SK-N-SH (cell line): Measurements from ENCODE around the gene NGF. TPM values are rescaled to one million over a fixed set of nuclear protein-coding genes. Genes with fewer than 3 reads are reported as not detected.

Source experiments
- CTCF ChIA-PET: fragments of 300-600, 350-600 bp; formaldehyde crosslinking; extraction: SDS; loops from one replicate; lab custom pipeline; 2021; lab: Yijun Ruan, JAX
- POLR2A ChIA-PET: fragments of 350-600 bp; sonication (Branson Sonifier 250); formaldehyde crosslinking; extraction: SDS; loops from one replicate; lab custom pipeline; 2020; ENCODE audit warnings: antibody characterized with exemption, inconsistent platforms; lab: Yijun Ruan, JAX
- DNase-seq: peaks from one replicate; pipeline ENCODE4 v3.0.0; 2012
- H2AFZ ChIP-seq: fragments of 200-600 bp; sonication (generic); 2 replicates; pipeline ENCODE4 v1.8.1; 2016; ENCODE audit warnings: antibody characterized with exemption, mild to moderate bottlenecking, low read depth
- H3F3A ChIP-seq: fragments of 200-600 bp; sonication (generic); replicated peaks from 2 replicates; pipeline ENCODE3; 2016; ENCODE audit warnings: antibody characterized with exemption, mild to moderate bottlenecking; ENCODE audit not compliant: insufficient read depth
- H3K27ac ChIP-seq, 2 experiments: fragments of 200-500 bp in 1 of 2; fragments of 200-600 bp in 1 of 2; sonication (Bioruptor generic) in 1 of 2; sonication (generic), shearing (Covaris generic) in 1 of 2; 2 replicates each; pipeline versions ENCODE4 v1.5.1 to v1.6.1; 2014 to 2016; ENCODE audit warnings: low read depth in 2 of 2, inconsistent platforms in 1 of 2, low read length in 1 of 2, mild to moderate bottlenecking in 1 of 2, mixed read lengths in 1 of 2
- H3K27me3 ChIP-seq: fragments of 200-600 bp; sonication (generic), shearing (Covaris generic); 2 replicates; pipeline ENCODE4 v1.6.1; 2016; ENCODE audit warnings: mixed run types; ENCODE audit not compliant: insufficient read depth
- H3K36me3 ChIP-seq, 2 experiments: fragments of 200-500 bp in 1 of 2; fragments of 200-600 bp in 1 of 2; sonication (Bioruptor generic) in 1 of 2; sonication (generic) in 1 of 2; replicated peaks in 1 of 2; 2 replicates each; pipeline versions ENCODE3 to v1.5.1; 2014 to 2016; ENCODE audit warnings: low read length in 1 of 2, mild to moderate bottlenecking in 1 of 2; ENCODE audit not compliant: insufficient read depth in 2 of 2, control insufficient read depth in 1 of 2
- H3K4me1 ChIP-seq, 2 experiments: fragments of 200-500 bp in 1 of 2; fragments of 200-600 bp in 1 of 2; sonication (Bioruptor generic) in 1 of 2; sonication (generic), shearing (Covaris generic) in 1 of 2; 2 replicates each; pipeline versions ENCODE4 v1.5.1 to v1.6.1; 2014 to 2016; ENCODE audit warnings: low read depth in 1 of 2, low read length in 1 of 2, mixed run types in 1 of 2; ENCODE audit not compliant: insufficient read depth in 2 of 2, control insufficient read depth in 1 of 2
- H3K4me2 ChIP-seq: fragments of 200-600 bp; sonication (generic), shearing (Covaris generic); 2 replicates; pipeline ENCODE4 v1.6.1; 2017; ENCODE audit warnings: mixed run types
- H3K4me3 ChIP-seq, 2 experiments: fragments of 200-500 bp in 1 of 2; fragments of 200-600 bp in 1 of 2; sonication (Bioruptor generic) in 1 of 2; sonication (generic), shearing (Covaris generic) in 1 of 2; 2 replicates each; pipeline versions ENCODE4 v1.5.1 to v1.8.1; 2014 to 2016; ENCODE audit warnings: low read depth in 2 of 2, inconsistent platforms in 1 of 2, low read length in 1 of 2, mild to moderate bottlenecking in 1 of 2, mixed read lengths in 1 of 2, moderate library complexity in 1 of 2
- H3K79me2 ChIP-seq: fragments of 200-600 bp; sonication (generic); 2 replicates; pipeline ENCODE4 v1.8.1; 2017; ENCODE audit warnings: mild to moderate bottlenecking; ENCODE audit not compliant: insufficient read depth
- H3K9ac ChIP-seq: fragments of 200-600 bp; sonication (generic); 2 replicates; pipeline ENCODE4 v1.6.1; 2017; ENCODE audit warnings: mixed run types
- H3K9me2 ChIP-seq: fragments of 200-600 bp; sonication (generic); 2 replicates; pipeline ENCODE4 v1.6.1; 2017; ENCODE audit warnings: mixed run types
- H3K9me3 ChIP-seq: fragments of 200-600 bp; sonication (generic); 2 replicates; pipeline ENCODE4 v1.6.1; 2017; ENCODE audit warnings: mixed run types, mild to moderate bottlenecking, moderate library complexity
- H4K20me1 ChIP-seq: fragments of 200-600 bp; sonication (generic); 2 replicates; pipeline ENCODE4 v1.6.1; 2017; ENCODE audit warnings: mild to moderate bottlenecking, mixed run types; ENCODE audit not compliant: insufficient read depth
- CHD2 ChIP-seq: fragments of 150-350 bp; IDR thresholded peaks from 2 replicates; pipeline ENCODE4 v1.6.1; 2018; ENCODE audit warnings: low read length; ENCODE audit not compliant: partially characterized antibody
- ELF1 ChIP-seq: IDR thresholded peaks from 2 replicates; pipeline ENCODE4 v1.4.0; 2012
- EP300 ChIP-seq, 2 experiments: IDR thresholded peaks; 2 replicates each; pipeline versions ENCODE4 v1.4.0 to v1.6.1; 2012; ENCODE audit warnings: borderline replicate concordance in 1 of 2, low read depth in 1 of 2, low read length in 1 of 2
- FOXJ3 ChIP-seq: sonication (generic); formaldehyde crosslinking; IDR thresholded peaks from 2 replicates; pipeline ENCODE4 v1.5.1; 2020; ENCODE audit warnings: mild to moderate bottlenecking, missing genetic modification reagents
- GABPA ChIP-seq: IDR thresholded peaks from 2 replicates; pipeline ENCODE4 v1.4.0; 2012; ENCODE audit warnings: low read depth, mild to moderate bottlenecking
- GATA2 ChIP-seq: sonication (generic); formaldehyde crosslinking; IDR thresholded peaks from 2 replicates; pipeline ENCODE4 v1.5.0; 2020; ENCODE audit warnings: mild to moderate bottlenecking, missing genetic modification reagents
- IRF3 ChIP-seq: fragments of 150-350 bp; IDR thresholded peaks from 2 replicates; pipeline ENCODE4 v1.6.1; 2016; ENCODE audit warnings: mild to moderate bottlenecking, low read depth, low read length
- PBX3 ChIP-seq: IDR thresholded peaks from 2 replicates; pipeline ENCODE4; 2012
- POLR2AphosphoS5 ChIP-seq: IDR thresholded peaks from 2 replicates; pipeline ENCODE4 v1.6.1; 2012; ENCODE audit warnings: low read depth, low read length
- RCOR1 ChIP-seq: fragments of 150-350 bp; IDR thresholded peaks from 2 replicates; pipeline ENCODE4 v1.6.1; 2017; ENCODE audit warnings: antibody characterized with exemption, low read length
- RXRA ChIP-seq: IDR thresholded peaks from 2 replicates; pipeline ENCODE4 v1.4.0; 2012; ENCODE audit warnings: low read depth, mild to moderate bottlenecking, borderline replicate concordance
- SIN3A ChIP-seq: IDR thresholded peaks from 2 replicates; pipeline ENCODE4 v1.6.1; 2012; ENCODE audit warnings: low read depth, mild to moderate bottlenecking, low read length, moderate library complexity, borderline replicate concordance
- TAF1 ChIP-seq: IDR thresholded peaks from 2 replicates; pipeline ENCODE4 v1.6.1; 2012; ENCODE audit warnings: low read depth, mild to moderate bottlenecking, low read length, moderate library complexity, borderline replicate concordance
- WGBS: methylation state at CpG from one replicate; pipeline ENCODE4 v1.1.6; 2017; ENCODE audit warnings: low lambda C conversion rate; 5-methylcytosine and 5-hydroxymethylcytosine counted together
- polyA plus RNA-seq, 3 experiments: library from polyadenylated mRNA; depleted of rRNA; stranded (reverse); fragments of >200 nt; gene quantifications; 2 replicates each; pipeline ENCODE4 v1.2.3, GENCODE V29; 2012
- TF ChIP-seq, protein P1 (sequence below): IDR thresholded peaks from 2 replicates; pipeline ENCODE4 v1.4.0; 2012; ENCODE audit warnings: low read depth, borderline replicate concordance
- TF ChIP-seq, protein P2 (sequence below): fragments of 200-600 bp; sonication (generic); IDR thresholded peaks from 2 replicates; pipeline ENCODE4 v1.6.1; 2017; ENCODE audit warnings: antibody characterized with exemption, mild to moderate bottlenecking, moderate library complexity

NGF gene
- polyA plus RNA-seq, 1 of the 3 experiments (the other 2 are of a cell fraction), result 75.8 TPM

DNA sequence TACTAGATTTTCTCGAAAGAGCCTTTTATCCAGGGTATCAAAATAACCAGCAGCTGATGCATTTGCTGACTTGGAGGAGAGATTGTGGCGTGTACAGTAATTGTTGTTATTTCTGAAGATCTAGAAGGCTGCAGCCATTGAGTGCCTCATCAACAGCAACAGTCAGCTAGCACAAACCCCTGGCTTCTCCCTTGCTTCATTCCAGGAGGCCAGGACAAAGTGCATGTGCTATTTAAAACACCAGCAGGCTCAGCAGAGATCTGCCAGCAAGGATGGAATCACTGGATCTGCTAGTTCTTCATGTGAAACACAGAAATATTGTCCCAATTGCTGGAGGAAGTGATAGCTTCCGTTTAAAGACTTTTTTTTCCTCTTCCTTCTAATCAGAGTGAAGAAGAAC, 2.8 kb upstream of the NGF start:
- POLR2A ChIA-PET, result no interaction called here
- peaks cover 22% of the 10 kb centered on the region for H3K79me2 ChIP-seq
- H3K4me1 ChIP-seq, result peaks cover 5 to 13% of the 10 kb centered on the region in 2 experiments; a peak in 1 of 4 replicates
- H3K9me3 ChIP-seq, result no peaks in the 10 kb centered on the region
- no peaks in the 10 kb centered on the region for H3K9me2 ChIP-seq
- H3F3A ChIP-seq, result no peaks in the 10 kb centered on the region
- no peak for DNase-seq
- CTCF ChIA-PET, result interaction anchor here (1.1 to 2.6 kb wide), 3 partner anchors 13 to 203 kb away, joined by 3 to 7 read pairs (median 4); no protein-coding TSS in a partner anchor
- H2AFZ ChIP-seq, result no peak overlapping the region
- no peak overlapping the region for H3K4me2 ChIP-seq
- 89% methylated on average over 3 of the region's 3 CpGs for WGBS
- H3K27me3 ChIP-seq, result no peaks in the 10 kb centered on the region
- H3K27ac ChIP-seq, result no peak overlapping the region
- H3K36me3 ChIP-seq, result peaks cover 0 to 1% of the 10 kb centered on the region in 2 experiments
- TF ChIP-seq FOXJ3 (CRISPR knock-in tag), result no peak
- no peak for TF ChIP-seq TAF1
- no peak for TF ChIP-seq GABPA
- TF ChIP-seq RXRA, result no peak
- TF ChIP-seq POLR2AphosphoS5, result no peak
- no peak for TF ChIP-seq SIN3A
- TF ChIP-seq IRF3, result no peak
- no peak overlapping the region for H3K4me3 ChIP-seq
- no peak overlapping the region for H3K9ac ChIP-seq
- H4K20me1 ChIP-seq, result no peaks in the 10 kb centered on the region

GRCh38 chr1:115338457-115338820, 390 bp upstream of the NGF start:
- H3K79me2 ChIP-seq, result peaks cover 46% of the 10 kb centered on the region
- WGBS, result 85% methylated on average over 17 of the region's 25 CpGs
- H3K9me3 ChIP-seq, result no peaks in the 10 kb centered on the region
- H3K4me1 ChIP-seq, result peaks cover 17 to 22% of the 10 kb centered on the region in 2 experiments
- POLR2A ChIA-PET, result no interaction called here
- peaks cover 0 to 5% of the 10 kb centered on the region in 2 experiments for H3K36me3 ChIP-seq
- CTCF ChIA-PET, result interaction anchor here (1.3 to 3.7 kb wide), 5 partner anchors 16 to 258 kb away, joined by 4 to 16 read pairs (median 7); no protein-coding TSS in a partner anchor
- DNase-seq, result no peak
- peak overlapping the region; percentile 84 to 92; a peak in 3 of 4 replicates for H3K4me3 ChIP-seq
- no peaks in the 10 kb centered on the region for H3K9me2 ChIP-seq
- H3K27me3 ChIP-seq, result no peaks in the 10 kb centered on the region
- H2AFZ ChIP-seq, result peak overlapping the region; percentile 94; the same call in 1 of the 2 replicates
- TF ChIP-seq, protein P1, sequence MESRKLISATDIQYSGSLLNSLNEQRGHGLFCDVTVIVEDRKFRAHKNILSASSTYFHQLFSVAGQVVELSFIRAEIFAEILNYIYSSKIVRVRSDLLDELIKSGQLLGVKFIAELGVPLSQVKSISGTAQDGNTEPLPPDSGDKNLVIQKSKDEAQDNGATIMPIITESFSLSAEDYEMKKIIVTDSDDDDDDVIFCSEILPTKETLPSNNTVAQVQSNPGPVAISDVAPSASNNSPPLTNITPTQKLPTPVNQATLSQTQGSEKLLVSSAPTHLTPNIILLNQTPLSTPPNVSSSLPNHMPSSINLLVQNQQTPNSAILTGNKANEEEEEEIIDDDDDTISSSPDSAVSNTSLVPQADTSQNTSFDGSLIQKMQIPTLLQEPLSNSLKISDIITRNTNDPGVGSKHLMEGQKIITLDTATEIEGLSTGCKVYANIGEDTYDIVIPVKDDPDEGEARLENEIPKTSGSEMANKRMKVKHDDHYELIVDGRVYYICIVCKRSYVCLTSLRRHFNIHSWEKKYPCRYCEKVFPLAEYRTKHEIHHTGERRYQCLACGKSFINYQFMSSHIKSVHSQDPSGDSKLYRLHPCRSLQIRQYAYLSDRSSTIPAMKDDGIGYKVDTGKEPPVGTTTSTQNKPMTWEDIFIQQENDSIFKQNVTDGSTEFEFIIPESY, result no peak
- TF ChIP-seq GATA2 (CRISPR knock-in tag) (no peak), PBX3 (no peak), CHD2 (no peak), EP300 (IDR thresholded peaks at IDR 0.05; ENCODE audit: borderline replicate concordance in 1 of 2, low read depth in 1 of 2, low read length in 1 of 2) (no peak), RCOR1 (no peak), ELF1 (no peak)
- TF ChIP-seq, protein P2, sequence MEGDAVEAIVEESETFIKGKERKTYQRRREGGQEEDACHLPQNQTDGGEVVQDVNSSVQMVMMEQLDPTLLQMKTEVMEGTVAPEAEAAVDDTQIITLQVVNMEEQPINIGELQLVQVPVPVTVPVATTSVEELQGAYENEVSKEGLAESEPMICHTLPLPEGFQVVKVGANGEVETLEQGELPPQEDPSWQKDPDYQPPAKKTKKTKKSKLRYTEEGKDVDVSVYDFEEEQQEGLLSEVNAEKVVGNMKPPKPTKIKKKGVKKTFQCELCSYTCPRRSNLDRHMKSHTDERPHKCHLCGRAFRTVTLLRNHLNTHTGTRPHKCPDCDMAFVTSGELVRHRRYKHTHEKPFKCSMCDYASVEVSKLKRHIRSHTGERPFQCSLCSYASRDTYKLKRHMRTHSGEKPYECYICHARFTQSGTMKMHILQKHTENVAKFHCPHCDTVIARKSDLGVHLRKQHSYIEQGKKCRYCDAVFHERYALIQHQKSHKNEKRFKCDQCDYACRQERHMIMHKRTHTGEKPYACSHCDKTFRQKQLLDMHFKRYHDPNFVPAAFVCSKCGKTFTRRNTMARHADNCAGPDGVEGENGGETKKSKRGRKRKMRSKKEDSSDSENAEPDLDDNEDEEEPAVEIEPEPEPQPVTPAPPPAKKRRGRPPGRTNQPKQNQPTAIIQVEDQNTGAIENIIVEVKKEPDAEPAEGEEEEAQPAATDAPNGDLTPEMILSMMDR, result no peak
- H3K4me2 ChIP-seq, result peak overlapping the region; percentile 98
- no peak overlapping the region; a peak in 1 of 4 replicates for H3K27ac ChIP-seq
- no peaks in the 10 kb centered on the region for H4K20me1 ChIP-seq
- H3K9ac ChIP-seq, result peak overlapping the region; percentile 96
- H3F3A ChIP-seq, result peaks cover 18% of the 10 kb centered on the region
